ENCODE data around the gene CUEDC1.

CUEDC1 gene, protein sequence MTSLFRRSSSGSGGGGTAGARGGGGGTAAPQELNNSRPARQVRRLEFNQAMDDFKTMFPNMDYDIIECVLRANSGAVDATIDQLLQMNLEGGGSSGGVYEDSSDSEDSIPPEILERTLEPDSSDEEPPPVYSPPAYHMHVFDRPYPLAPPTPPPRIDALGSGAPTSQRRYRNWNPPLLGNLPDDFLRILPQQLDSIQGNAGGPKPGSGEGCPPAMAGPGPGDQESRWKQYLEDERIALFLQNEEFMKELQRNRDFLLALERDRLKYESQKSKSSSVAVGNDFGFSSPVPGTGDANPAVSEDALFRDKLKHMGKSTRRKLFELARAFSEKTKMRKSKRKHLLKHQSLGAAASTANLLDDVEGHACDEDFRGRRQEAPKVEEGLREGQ

DNA sequence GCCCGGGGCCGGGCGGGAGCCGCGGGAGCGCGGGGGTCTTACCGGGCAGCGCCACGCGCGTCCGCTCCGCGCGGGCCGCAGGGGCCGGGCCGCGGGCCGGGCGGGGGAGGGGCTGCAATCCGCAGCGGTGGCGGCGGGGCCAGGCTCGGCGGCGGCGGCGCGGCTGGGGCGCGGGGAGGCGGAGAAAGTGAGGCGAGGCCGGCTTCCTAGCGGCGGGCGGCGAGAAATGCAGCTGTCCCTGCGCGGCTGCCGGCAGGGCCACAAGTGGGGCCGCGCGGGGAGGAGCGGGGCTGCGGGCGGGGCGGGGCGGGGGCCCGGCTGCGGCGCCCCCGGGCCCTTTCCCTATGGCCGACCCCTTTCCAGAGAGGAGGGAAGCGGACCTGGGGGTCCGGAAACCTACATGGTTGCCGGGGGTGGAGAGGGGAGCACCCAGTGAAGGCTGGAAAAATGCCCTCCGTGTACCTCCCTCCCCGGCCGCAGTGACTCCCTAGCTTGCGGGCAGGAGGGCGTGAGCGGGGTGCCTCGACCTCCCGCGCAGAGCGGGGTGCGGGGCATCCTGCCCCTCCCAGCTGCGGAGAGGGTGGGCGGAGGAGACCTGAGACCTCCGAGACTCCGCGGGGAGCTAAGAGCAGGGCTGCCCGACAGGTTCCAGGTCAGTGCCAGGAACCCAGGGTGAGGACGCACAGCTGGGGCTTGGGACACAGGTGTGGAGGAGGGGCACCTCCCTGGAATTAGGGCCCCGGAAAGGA lies at the start of gene CUEDC1:
TSS of gene CUEDC1 (minus strand) at position 230 of the 749 bp plus-strand sequence. CDS start 69,848 bp downstream, outside the sequence.
- peak; percentile 47 for DNase-seq (ENCODE audit: low read depth)

DNA sequence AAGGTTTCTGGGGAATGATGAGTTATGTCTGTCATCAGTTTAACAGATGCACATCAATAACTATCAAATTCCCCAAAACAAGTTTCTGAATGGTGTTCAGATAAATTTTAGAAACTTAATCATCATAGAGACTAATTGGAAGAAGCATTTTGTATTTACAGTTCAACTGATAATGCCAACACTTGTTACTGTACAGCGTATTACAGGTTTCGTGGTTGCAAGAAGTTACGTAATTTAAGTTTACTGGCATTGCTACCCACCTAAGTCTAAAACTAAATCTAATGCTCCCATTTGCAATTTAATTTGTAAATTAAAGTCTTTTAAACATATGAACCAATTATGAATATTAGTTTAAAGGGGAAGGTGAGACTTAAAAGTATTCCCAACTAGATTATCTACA lies 48.8 kb upstream of the CUEDC1 start:
- no peak for DNase-seq (ENCODE audit: low read depth)

DNA sequence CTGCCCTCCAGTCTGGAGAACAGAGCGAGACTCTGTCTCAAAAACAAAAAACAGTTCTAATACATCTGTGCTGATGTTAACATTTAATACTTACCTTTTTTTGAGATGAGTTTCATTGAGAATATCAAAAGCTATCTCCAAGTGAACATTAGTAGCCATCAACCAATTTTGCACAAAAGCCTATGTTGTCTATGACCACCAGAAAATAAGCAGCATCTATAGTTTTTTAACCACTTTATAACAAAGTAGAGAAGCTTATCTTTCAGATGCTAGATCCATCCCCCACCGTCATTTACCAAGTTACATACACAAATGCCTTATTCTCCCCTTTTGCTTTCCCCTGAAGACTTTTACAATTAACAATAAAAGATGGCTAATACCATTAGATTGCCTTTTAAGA lies 47.8 kb upstream of the CUEDC1 start:
- DNase-seq (ENCODE audit: low read depth) = no peak

DNA sequence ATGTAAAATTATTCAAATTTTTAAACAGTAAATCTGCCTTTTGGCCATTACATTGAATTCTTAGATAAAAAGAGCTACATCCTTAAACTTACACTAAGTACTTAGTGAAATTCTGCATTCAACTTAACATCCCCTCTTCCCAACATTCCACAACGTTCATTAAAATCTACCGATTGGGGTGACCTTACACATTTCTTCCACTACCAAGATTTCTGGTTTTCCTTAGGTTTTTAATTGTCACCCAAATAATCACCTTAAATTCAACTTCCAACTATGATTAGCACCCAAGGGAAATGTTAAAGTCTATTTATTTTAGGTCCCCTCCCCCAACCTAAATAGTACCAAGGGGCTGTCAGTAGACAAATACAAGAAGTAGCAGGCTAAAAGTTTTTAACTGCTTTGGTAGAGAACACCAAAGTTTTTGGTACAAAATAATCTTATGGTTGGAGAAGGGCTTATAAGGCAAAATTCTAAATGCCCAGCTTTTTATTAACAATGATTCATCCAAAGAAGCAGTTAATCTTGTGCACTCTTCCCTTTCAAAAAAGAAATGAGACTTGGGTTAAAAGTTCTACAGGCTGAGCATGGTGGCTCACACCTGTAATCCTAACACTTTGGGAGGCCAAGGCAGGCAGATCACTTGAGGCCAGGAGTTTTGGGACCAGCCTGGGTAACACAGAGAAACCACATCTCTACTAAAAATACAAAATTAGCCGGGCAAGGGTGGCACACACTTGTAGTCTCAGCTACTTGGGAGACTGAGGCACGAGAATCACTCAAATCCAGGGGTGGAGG lies 47.1 kb upstream of the CUEDC1 start:
- DNase-seq (ENCODE audit: low read depth) = no peak

DNA sequence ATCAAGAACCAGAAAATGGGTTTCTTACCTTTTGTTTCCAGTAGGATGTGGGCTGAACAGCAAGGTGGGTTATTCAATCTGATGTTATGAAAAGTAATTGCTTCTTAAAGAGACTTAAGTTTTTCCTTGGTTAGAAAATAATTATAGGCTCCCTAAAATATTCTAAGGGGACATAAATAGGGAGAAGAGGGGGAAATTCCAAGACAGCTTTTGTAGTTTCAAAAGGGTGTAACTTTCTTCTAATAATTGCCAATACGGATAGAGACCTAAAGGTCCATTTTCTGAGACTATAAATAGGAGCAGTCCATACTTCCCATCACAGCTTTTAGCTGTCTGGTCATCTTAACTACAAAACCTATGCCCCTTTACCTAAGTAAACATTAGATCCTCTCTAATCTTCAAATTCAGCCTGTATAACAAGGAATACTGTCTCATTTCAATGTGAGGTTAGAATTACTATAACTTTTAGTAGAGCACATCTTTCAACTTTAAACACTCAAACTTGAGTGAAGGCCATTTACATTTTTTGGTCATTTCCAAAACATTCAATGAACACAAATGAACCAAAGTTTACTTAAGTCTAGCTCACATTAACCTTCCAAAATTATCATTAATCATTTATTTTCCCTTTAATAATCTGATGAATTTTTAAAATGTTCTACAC lies 46.4 kb upstream of the CUEDC1 start:
- DNase-seq (ENCODE audit: low read depth) = no peak

DNA sequence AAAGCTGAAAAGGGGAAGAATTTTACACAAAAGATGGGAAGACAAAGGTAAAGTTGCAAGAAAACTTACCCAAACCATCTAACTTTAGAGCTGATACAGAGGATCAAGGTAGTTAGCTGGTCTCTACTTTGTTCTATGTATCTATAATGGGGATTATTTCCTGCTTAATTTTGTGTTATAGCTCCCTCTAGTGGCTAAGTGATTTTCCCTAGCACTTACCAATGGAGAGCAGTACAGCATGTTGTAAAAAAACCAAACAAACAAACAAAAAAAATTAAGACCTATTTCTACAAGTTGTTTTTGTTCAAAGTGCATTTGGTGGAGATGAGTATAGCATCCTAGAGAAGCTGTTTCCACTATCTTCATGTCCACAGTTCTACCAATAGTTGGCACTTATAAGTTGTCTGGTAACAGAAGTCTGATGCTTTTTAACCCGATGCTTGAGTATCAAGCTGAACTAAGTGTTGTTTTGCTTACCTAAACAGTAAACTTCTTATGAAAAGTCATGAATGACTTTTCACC lies 44.3 kb upstream of the CUEDC1 start:
- DNase-seq (ENCODE audit: low read depth) = no peak

DNA sequence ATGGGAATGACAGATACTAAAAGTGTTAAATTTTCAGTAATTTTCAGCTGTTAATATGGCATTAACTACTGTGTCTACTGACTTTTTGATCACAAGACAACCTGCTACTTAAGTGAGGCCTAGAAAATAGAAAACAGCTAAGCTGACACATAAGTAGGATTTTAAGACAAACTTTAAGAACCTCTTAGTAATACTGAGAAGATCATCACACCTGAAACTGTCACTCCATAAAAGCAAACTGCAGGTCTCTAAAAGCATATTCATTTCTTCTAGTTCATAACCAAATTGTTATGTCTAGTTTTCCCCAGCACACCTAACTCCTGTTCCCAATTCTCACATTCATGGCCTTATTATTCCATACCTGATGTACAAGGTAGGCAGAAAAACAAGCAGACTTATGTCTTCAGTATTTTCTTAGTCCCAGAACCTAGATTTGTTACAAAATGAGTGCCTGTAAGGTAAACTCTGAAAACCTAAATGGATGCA lies 43.8 kb upstream of the CUEDC1 start:
- DNase-seq (ENCODE audit: low read depth) = no peak

DNA sequence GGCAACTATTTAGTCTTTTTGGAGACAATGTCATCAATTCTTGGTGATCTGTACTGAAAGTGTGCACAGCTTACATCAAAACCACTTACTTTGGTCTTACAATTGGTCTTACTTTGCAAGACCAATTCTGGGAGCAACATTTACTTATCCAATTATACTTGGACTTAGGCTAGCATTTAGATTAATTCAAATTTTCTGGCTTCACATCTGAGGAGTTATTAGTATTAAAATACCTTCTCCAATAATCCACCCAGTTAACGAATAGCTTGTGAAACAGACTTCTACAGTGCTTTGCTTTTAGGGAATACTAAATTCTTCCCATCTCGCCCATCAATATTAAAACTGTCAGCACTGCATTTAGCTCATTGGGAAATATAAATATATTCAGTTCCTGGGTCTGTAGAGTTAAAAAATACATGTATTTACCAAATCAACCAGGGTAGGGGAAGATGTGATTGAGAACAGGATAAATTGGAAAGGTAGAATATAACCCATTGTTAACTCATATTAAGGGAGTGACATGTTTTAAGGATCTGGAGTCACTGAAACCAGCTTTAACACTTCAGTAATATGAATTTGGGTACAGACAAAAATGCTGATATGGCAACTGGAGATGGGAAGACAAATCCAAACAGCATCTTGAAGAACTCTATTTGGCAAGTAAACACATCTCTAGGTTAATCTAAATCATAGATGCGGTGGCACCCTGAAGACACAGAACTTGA lies 42.0 kb upstream of the CUEDC1 start:
- no peak for DNase-seq (ENCODE audit: low read depth)

DNA sequence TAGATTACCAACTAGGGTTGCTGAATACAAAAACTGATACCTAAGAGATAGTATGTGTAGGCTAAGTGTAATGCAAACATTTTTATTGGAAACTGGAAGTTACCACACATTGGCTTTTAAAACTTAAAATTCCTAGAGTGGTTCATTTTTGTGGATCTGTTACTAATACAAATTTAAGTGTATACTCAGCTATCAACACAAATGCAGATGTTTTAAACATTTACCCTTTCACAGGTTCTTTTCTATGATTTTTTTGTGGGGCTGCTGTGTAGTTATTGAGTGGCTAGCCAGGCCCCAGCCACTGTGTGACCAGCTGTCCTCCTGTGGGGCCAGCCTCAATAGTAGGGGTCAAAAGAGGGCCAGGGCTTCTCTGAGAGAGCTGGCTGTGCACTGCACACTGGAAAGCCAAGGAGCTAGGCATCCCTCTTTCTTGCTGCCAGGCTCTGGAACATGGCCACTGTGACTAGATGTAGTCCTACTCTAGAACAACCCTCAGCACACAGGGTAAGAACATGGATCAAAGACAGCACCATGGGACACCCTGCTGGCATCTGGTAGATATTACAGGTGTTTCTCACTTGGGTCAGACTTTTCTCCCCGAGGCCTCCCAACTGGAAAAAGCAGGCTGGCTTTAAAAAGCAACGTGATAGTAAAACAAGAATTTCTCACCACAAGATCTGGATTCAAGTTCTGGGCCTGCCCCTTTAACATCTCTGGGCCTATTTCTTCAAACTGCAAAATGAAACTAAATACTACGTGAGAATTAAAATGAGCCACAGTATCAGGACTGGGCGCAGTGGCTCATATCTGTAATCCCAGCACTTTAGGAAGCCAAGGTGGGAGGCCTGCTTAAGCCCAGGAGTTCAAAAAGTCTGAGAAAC lies 40.1 kb upstream of the CUEDC1 start:
- peak; percentile 17 for DNase-seq (ENCODE audit: low read depth)

DNA sequence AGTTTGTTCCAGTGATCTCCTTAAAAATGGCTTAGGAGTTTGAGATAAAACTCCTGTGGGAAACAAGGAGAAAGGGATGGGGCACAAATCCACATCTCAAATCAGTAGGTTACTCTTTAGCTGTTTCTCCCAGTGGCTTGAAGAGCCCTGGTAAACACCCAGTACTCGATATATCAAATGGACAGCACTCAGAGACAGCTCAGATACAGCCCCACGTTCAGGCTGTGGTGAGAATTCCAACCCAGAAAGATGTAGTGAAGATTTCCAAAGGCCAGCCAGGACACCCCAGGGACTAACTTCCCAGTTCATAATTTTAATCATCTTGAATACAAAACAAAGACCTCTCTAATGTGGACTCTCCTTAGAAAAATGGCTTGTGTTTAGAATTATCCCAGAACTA lies 39.2 kb upstream of the CUEDC1 start:
- no peak for DNase-seq (ENCODE audit: low read depth)

DNA sequence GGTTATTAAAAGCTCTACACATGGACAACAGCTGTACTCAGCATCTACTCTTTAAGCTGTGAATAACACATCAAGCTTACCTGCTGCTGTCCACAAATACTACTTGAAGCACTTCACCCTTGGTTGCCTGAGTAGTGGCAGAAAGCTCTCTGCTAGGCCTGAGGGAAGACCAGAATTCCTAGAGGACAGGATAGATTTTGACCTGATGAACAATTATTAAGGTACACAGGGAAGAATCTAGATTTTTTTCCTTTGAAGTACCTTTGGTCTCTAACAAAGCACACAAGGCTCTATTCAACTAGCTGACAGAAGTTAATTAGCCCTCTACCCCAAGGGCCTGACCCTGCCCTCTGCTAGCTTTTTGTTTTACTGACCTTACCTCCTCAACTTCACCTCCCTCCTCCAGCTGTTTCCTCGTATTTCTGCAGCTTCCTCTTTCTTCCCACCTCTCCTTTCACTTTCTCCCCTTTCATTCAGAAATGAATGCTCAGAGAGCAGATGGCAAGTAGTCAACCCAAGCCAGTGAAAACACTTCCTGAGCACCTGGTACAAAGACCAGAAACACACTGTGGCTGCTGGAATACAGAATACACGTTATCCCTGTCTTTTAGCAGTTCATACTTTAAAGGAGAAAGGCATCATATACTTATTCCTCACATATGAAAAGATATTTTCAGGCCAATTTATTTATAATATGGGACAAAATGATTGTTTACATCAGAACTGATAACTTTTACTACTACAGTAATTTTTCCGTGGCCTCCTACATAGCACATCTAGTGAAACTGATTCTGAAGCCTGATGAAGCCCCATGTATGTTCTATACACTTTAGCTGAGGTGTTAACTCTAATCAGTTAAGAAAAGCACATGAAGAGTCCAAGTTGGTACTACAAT lies 38.5 kb upstream of the CUEDC1 start:
- DNase-seq (ENCODE audit: low read depth) = no peak

DNA sequence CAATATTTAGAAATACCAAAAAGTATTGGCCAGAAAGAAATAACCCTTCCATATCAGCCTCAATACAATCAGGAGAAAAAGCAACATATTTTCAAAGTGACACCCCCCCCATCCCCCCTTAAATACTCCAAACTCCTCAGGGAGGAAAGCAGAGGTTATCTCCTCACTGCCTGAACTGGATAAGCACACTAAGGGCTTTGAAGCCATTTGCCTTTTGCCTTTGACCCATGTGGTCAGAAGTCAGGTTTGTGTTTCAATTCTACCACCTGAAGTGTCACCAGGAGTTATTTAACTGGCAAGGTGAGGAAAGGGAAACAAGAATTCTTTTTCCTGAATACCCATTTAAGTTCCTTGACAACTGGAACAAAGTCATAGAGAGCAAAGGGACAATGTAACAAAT lies 36.3 kb upstream of the CUEDC1 start:
- DNase-seq (ENCODE audit: low read depth) = no peak

DNA sequence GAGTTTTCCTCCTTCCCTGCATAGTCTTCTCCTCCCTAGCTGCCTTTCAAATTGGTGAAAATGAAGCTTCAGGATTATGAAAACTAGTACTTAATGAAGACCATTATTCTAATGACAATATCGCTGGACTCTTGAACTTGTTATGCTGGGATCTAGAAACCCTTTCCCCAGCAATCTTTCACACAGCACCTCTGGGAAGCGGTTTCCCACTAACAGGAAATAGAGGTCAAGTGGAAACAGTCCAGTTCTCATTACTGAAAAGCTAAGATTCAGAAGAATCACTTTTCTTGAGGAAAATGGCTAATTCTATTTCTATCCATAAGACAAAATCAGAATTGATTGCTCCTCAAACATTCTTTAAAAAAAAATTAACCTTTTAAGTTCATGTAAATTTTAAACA lies 34.8 kb upstream of the CUEDC1 start:
- DNase-seq (ENCODE audit: low read depth) = no peak

DNA sequence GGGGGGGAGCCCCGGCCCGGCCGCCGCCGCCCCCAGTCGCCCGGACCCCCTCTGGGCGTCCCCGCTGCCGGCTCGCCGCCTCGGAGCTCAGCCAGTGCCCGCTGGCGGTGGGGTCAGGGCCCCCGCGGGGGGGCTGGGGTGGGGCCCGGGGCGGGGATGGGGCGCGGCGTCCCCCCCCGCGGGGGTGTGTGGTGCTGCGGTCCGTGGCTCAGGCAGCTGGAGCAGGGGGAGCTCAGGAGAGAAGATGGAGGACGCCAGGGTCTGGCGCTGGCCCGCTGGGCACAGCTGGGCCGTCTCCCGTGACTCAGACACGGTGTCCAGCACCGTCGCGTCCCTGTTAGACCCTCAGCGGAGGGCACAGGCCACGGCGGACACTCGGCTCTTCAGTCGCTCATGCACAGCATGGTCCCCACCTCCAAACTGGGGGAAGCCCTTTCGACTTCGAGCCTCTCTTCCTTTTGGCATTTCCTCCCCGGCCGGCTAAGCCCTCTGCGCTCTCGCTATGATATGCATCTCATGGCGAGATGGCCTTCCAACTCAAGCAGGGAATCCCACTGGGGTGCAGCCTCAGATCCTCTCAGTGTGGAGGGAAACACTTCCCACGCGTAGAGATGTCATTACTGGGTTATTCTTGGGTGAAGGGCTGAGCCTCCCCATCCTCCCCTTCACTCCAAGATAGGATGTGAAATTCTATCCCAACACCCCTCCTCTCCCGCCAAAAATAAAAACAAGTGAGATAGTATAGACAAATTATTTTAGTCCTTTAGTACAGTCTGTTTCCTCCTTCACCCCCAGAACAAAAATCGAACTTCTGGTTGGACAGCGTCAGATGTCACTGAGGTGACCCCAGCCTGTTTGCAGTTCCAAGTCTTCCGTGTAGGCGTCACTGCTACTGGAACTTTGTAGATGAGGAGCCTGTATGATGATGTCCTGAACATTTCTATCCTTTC lies 33.4 kb upstream of the CUEDC1 start:
- DNase-seq (ENCODE audit: low read depth) = no peak

DNA sequence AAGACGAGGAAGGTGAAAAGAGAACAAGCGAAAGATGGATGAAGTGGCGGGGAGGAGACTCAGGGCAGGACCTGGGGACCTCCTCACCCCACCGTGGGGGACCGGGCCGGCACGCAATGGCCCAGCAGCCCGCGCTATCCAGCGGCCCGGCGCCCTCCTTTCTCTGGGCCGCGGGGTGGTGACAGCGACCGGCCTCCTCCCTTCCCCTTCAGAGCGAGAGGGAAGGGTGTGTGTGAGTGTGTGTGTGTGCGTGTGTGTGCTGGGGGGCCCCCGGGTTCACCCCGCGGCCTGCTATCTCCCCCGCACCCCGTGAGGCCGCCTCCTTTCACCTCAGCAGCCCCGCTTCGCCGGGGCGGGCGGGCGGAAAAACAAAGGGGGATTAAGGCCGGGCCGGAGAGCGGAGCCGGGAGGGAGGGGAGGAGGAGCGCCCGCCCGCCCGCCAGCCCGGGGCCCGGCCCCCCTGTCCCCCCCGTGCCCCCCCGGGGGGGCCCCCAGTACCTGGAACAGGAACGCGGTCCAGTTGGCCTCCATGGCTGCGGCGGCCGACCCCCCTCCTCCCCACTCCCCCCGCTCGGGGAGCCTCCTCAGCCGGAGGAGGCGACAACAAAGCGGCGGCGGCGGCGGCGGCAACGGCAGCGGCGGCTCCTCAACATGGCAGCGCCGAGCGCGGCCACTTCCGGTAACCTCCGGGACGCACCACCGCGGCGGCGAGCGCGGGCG lies 32.5 kb upstream of the CUEDC1 start, which contains the start of gene VEZF1:
TSS of gene VEZF1 (minus strand) at position 674 of the 720 bp plus-strand sequence. CDS start at position 531, 143 bp downstream.
- peak; percentile 74 for DNase-seq (ENCODE audit: low read depth)

DNA sequence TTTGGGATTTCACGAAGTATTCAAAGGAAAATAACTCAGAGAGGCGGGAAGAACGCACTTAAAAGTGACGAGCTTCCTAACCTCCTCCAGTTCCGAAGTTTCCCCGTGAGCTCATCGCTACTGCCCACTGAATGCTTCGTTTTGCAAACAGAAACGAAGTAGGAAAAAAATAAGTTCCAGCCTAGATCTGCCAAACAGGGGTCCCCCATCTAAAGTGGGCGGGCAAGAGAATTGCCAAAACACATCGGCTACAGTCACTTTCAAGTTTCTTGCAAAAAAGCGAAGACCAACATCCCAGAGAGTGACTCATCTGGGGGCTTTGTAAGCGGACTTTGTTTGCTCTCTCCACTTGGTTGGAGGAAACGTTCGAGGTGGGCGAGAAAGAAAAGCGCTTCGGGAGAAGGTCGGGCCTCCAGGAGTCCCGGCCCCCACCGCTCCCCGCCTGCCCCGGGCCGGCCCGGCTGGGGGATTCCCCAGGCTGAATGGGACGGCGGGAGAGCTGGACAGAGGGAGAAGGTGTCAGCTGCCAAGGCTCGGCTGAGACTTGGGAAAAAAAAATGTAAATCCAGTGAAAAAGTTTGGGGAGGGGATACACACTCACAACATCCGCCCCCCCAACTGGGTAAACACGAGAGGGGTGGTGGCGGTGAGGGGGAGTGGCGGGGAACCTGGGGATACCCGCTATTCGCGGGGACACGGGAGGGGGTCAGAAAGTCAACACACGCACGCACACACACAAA lies 31.8 kb upstream of the CUEDC1 start:
- peak; percentile 21 for DNase-seq (ENCODE audit: low read depth)

All from activated T-helper 1 cell treated with Interleukin-2 at 50 U/mL for 16 hours (primary cell).